HepG2 (cell line): ENCODE measurements around the gene RIPK3. TPM values are rescaled to one million over a fixed set of nuclear protein-coding genes. Genes with fewer than 3 reads are reported as not detected.

ENCODE experiments used
- ATAC-seq: fragments of 200-7000 bp; cut with Tn5 transposase; 3 replicates; pipeline ENCODE4 v1.9.1; 2020; ENCODE audit warnings: mild to moderate bottlenecking, moderate library complexity
- BruUV-seq: library from RNA; stranded (reverse); fragments of 400-500 nt; replicated peaks from 2 replicates; lab custom pipeline; 2021; lab: Mats Ljungman, UMichigan
- CTCF ChIA-PET: fragments of 300-600 bp; formaldehyde crosslinking; extraction: SDS; loops from one replicate; lab custom pipeline; 2021; ENCODE audit warnings: low total read pairs, inconsistent platforms, low intra/inter-chr PET ratio; lab: Yijun Ruan, JAX
- POLR2A ChIA-PET: fragments of 350-600 bp; sonication (Branson Sonifier 250); formaldehyde crosslinking; loops from one replicate; lab custom pipeline; 2020; ENCODE audit warnings: antibody characterized with exemption, inconsistent platforms; lab: Yijun Ruan, JAX
- DNase-seq: peaks from one replicate; pipeline ENCODE4 v3.0.0-alpha.2; 2015; ENCODE audit warnings: low spot score
- FAIRE-seq: peaks from 3 replicates; lab custom pipeline; 2011; peaks lifted over from hg19 to GRCh38; lab: Jason Lieb, UNC
- H2AFZ ChIP-seq: one replicate; pipeline ENCODE4 v1.6.1; 2011; ENCODE audit warnings: low read length, inconsistent platforms
- H3K27ac ChIP-seq: fragments of 300-600 bp; 3 replicates; pipeline ENCODE4 v1.8.0; 2011; ENCODE audit warnings: mixed run types, mild to moderate bottlenecking, mixed read lengths, low read length, inconsistent platforms; ENCODE audit not compliant: insufficient read depth; ENCODE audit errors: extremely low read length
- H3K27me3 ChIP-seq, 2 experiments: fragments of 200-600 bp in 1 of 2; 2 replicates in 1 of 2; 3 replicates in 1 of 2; pipeline versions ENCODE4 v1.6.0 to v1.8.0; 2011; ENCODE audit warnings: low read length in 2 of 2, mild to moderate bottlenecking in 2 of 2, moderate library complexity in 2 of 2, inconsistent platforms in 1 of 2; ENCODE audit not compliant: insufficient read depth in 2 of 2, control insufficient read depth in 1 of 2
- H3K36me3 ChIP-seq, 2 experiments: fragments of 200-600 bp in 1 of 2; replicated peaks in 1 of 2; 2 replicates in 1 of 2; 3 replicates in 1 of 2; pipeline versions ENCODE4 v1.5.1 to v1.8.0; 2011; ENCODE audit warnings: low read length in 2 of 2, inconsistent platforms in 1 of 2; ENCODE audit not compliant: insufficient read depth in 2 of 2, control insufficient read depth in 1 of 2
- H3K4me1 ChIP-seq: 2 replicates; pipeline ENCODE4 v1.5.1; 2012; ENCODE audit warnings: low read length, inconsistent platforms; ENCODE audit not compliant: insufficient read depth
- H3K4me2 ChIP-seq: 2 replicates; pipeline ENCODE4 v1.6.0; 2011; ENCODE audit warnings: low read depth, low read length, inconsistent platforms
- H3K4me3 ChIP-seq, 3 experiments: fragments of 200-600 bp in 1 of 3; sonication (generic), shearing (Covaris generic) in 1 of 3; replicated peaks in 1 of 3; 2 replicates each; pipeline ENCODE4 v1.5.1; 2011 to 2016; ENCODE audit warnings: low read length in 3 of 3, inconsistent platforms in 2 of 3, low read depth in 2 of 3, mild to moderate bottlenecking in 2 of 3, control low read depth in 1 of 3, mixed read lengths in 1 of 3; ENCODE audit not compliant: insufficient read depth in 1 of 3
- H3K79me2 ChIP-seq: one replicate; pipeline ENCODE4 v1.6.1; 2011; ENCODE audit warnings: low read length, inconsistent platforms; ENCODE audit not compliant: insufficient read depth
- H3K9ac ChIP-seq: 2 replicates; pipeline ENCODE4 v1.6.0; 2011; ENCODE audit warnings: mild to moderate bottlenecking, low read depth, low read length, inconsistent platforms; ENCODE audit not compliant: insufficient read depth
- H3K9me3 ChIP-seq: 2 replicates; pipeline ENCODE4 v1.5.1; 2012; ENCODE audit warnings: mild to moderate bottlenecking, low read length
- H4K20me1 ChIP-seq: 2 replicates; pipeline ENCODE4 v1.6.0; 2011; ENCODE audit warnings: inconsistent platforms, mild to moderate bottlenecking, low read length, moderate library complexity; ENCODE audit not compliant: insufficient read depth
- AGO2 ChIP-seq: fragments of 200-400 bp; formaldehyde crosslinking; optimal IDR thresholded peaks from 2 replicates; pipeline ENCODE3; 2017; ENCODE audit warnings: mild to moderate bottlenecking, low read depth, low read length, moderate library complexity
- GABPB1 ChIP-seq: IDR thresholded peaks from 2 replicates; pipeline ENCODE4 v1.6.1; 2016; ENCODE audit warnings: mild to moderate bottlenecking, missing genetic modification reagents, moderate library complexity, missing compliant biosample characterization
- HIVEP1 ChIP-seq: sonication (generic); formaldehyde crosslinking; IDR thresholded peaks from 2 replicates; pipeline ENCODE4 v1.4.0; 2020; ENCODE audit warnings: mild to moderate bottlenecking, missing genetic modification reagents
- KLF16 ChIP-seq, 2 experiments: sonication (generic) in 1 of 2; formaldehyde crosslinking in 1 of 2; IDR thresholded peaks; 2 replicates each; pipeline versions ENCODE4 v1.6.1 to v1.8.0; 2016 to 2023; ENCODE audit warnings: missing genetic modification reagents in 2 of 2, missing compliant biosample characterization in 1 of 2
- NFAT5 ChIP-seq: sonication (generic); formaldehyde crosslinking; IDR thresholded peaks from 2 replicates; pipeline ENCODE4 v1.4.0; 2020; ENCODE audit warnings: missing genetic modification reagents
- RBFOX2 ChIP-seq: fragments of 200-400 bp; formaldehyde crosslinking; IDR thresholded peaks from 2 replicates; pipeline ENCODE4 v1.6.1; 2017; ENCODE audit warnings: low read depth, mild to moderate bottlenecking, low read length
- ZFP36 ChIP-seq: fragments of 150-350 bp; IDR thresholded peaks from 2 replicates; pipeline ENCODE4 v1.6.1; 2018; ENCODE audit warnings: borderline replicate concordance, low read length, low read depth; ENCODE audit not compliant: partially characterized antibody
- ZNF232 ChIP-seq: sonication (generic); formaldehyde crosslinking; IDR thresholded peaks from 2 replicates; pipeline ENCODE4 v1.4.0; 2020; ENCODE audit warnings: missing genetic modification reagents, borderline replicate concordance
- ZNF460 ChIP-seq: sonication (generic); formaldehyde crosslinking; IDR thresholded peaks from 2 replicates; pipeline ENCODE4 v1.5.1; 2020; ENCODE audit warnings: missing genetic modification reagents, mild to moderate bottlenecking, borderline replicate concordance
- ZNF768 ChIP-seq: sonication (generic); formaldehyde crosslinking; IDR thresholded peaks from 2 replicates; pipeline ENCODE4 v1.4.0; 2020; ENCODE audit warnings: missing genetic modification reagents
- WGBS: methylation state at CpG from one replicate; pipeline ENCODE4 v1.1.6; 2017; ENCODE audit warnings: low lambda C conversion rate; 5-methylcytosine and 5-hydroxymethylcytosine counted together
- in situ Hi-C: cut with HindIII; loops from 2 replicates; pipeline ENCODE4 v1.10.0; 2017; ENCODE audit warnings: low pct_unique_long_range_greater_than_20kb; ENCODE audit not compliant: extremely low pct_ligation_motif_present
- intact Hi-C: fragments of 100-400 bp; cut with micrococcal nuclease; formaldehyde crosslinking; loops from one replicate; pipeline ENCODE4 v1.10.0; 2022; ENCODE audit not compliant: unreplicated experiment
- polyA plus RNA-seq, 8 experiments: library from polyadenylated mRNA; depleted of rRNA in 3 of 8; stranded (reverse) in 7 of 8; unstranded in 1 of 8; fragments of >200 nt; fragmentation: Illumina TruSeq in 4 of 8; extraction: Trizol in 4 of 8; gene quantifications; 2 replicates each; pipeline versions ENCODE4 v1.2.1 to v1.2.3, GENCODE V29; 2011 to 2016; ENCODE audit warnings: low read depth in 4 of 8, missing spikeins in 1 of 8, mixed read lengths in 1 of 8; ENCODE audit not compliant: insufficient read depth in 1 of 8
- total RNA-seq, 5 experiments: library from RNA; depleted of rRNA; stranded (reverse); fragments of >200 nt; fragmentation: Illumina TruSeq; extraction: Trizol; gene quantifications; 2 replicates each; pipeline ENCODE4 v1.2.3, GENCODE V29; 2016; ENCODE audit warnings: low read depth in 1 of 5
- TF ChIP-seq, protein P1 (sequence below): sonication (generic); formaldehyde crosslinking; IDR thresholded peaks from 2 replicates; pipeline ENCODE4 v1.4.0; 2020; ENCODE audit warnings: missing genetic modification reagents, borderline replicate concordance

RIPK3 gene
- total and polyA plus RNA-seq, 2 of the 13 experiments (the other 11 are each of a cell fraction or from before 2014, with no cell fraction given) = not detected

GRCh38 chr14:24304019-24304387 is 35.8 kb downstream of the RIPK3 start:
- no peak overlapping the region for H2AFZ ChIP-seq
- ChIA-PET POLR2A (interaction anchor here (1.3 to 24.7 kb wide), 3 partner anchors 33 to 88 kb away, joined by 3 to 850 read pairs (median 12); partner anchors contain the start of genes GMPR2, MDP1, NEDD8 and RABGGTA), CTCF (no interaction called here)
- H3K79me2 ChIP-seq = peaks cover 33% of the 10 kb centered on the region
- no peak overlapping the region for H3K9ac ChIP-seq
- peaks cover 49 to 58% of the 10 kb centered on the region in 2 experiments for H3K36me3 ChIP-seq
- in situ Hi-C loops = no loop called here
- DNase-seq (no peak), ATAC-seq (no peak), FAIRE-seq (no peak)
- no peaks in the 10 kb centered on the region; a peak in 1 of 5 replicates for H3K27me3 ChIP-seq
- no peak overlapping the region for H3K4me3 ChIP-seq
- no peak overlapping the region for H3K27ac ChIP-seq
- intact Hi-C loops = no loop called here
- no peaks in the 10 kb centered on the region for H3K9me3 ChIP-seq
- 0 out of 2 replicates have a peak, but pooled peaks cover 4% of the 10 kb centered on the region for H4K20me1 ChIP-seq
- no TSS peak for BruUV-seq
- H3K4me1 ChIP-seq = peaks cover 53% of the 10 kb centered on the region
- TF ChIP-seq GABPB1 (CRISPR knock-in tag) (0 out of 2 replicates have a peak, but pooled peaks have one; percentile 6), ZNF768 (CRISPR knock-in tag) (0 out of 2 replicates have a peak, but pooled peaks have one; percentile 21), NFAT5 (CRISPR knock-in tag) (0 out of 2 replicates have a peak, but pooled peaks have one; percentile 24), KLF16 (CRISPR knock-in tag; IDR thresholded peaks at IDR 0.05) (0 out of 4 replicates have a peak, but pooled peaks of 1 of the 2 experiments have one; percentile 63), ZFP36 (no peak), AGO2 (peak; percentile 79), RBFOX2 (peak; percentile 58; the same call in 1 of the 2 replicates), ZNF460 (CRISPR knock-in tag) (no peak), HIVEP1 (CRISPR knock-in tag) (peak; percentile 55; the same call in 1 of the 2 replicates), ZNF232 (CRISPR knock-in tag) (peak; percentile 16; the same call in 1 of the 2 replicates)
- TF ChIP-seq, protein P1, sequence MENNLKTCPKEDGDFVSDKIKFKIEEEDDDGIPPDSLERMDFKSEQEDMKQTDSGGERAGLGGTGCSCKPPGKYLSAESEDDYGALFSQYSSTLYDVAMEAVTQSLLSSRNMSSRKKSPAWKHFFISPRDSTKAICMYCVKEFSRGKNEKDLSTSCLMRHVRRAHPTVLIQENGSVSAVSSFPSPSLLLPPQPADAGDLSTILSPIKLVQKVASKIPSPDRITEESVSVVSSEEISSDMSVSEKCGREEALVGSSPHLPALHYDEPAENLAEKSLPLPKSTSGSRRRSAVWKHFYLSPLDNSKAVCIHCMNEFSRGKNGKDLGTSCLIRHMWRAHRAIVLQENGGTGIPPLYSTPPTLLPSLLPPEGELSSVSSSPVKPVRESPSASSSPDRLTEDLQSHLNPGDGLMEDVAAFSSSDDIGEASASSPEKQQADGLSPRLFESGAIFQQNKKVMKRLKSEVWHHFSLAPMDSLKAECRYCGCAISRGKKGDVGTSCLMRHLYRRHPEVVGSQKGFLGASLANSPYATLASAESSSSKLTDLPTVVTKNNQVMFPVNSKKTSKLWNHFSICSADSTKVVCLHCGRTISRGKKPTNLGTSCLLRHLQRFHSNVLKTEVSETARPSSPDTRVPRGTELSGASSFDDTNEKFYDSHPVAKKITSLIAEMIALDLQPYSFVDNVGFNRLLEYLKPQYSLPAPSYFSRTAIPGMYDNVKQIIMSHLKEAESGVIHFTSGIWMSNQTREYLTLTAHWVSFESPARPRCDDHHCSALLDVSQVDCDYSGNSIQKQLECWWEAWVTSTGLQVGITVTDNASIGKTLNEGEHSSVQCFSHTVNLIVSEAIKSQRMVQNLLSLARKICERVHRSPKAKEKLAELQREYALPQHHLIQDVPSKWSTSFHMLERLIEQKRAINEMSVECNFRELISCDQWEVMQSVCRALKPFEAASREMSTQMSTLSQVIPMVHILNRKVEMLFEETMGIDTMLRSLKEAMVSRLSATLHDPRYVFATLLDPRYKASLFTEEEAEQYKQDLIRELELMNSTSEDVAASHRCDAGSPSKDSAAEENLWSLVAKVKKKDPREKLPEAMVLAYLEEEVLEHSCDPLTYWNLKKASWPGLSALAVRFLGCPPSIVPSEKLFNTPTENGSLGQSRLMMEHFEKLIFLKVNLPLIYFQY (CRISPR knock-in tag) = no peak
- TF ChIP-seq, all 625 proteins: peak for 8
- no peak overlapping the region for H3K4me2 ChIP-seq
- 98% methylated on average over 11 of the region's 11 CpGs for WGBS
